HEK293 (cell line): ENCODE results near the gene CDCA4.

ENCODE experiments used
- KLF16 ChIP-seq: fragments of 450-650 bp; formaldehyde crosslinking; IDR thresholded peaks from 2 replicates; pipeline ENCODE4 v1.5.1; 2017; ENCODE audit warnings: missing biosample characterization, missing genetic modification characterization
- KLF8 ChIP-seq: fragments of 450-650 bp; formaldehyde crosslinking; IDR thresholded peaks from 2 replicates; pipeline ENCODE4 v1.5.1; 2016; ENCODE audit warnings: missing biosample characterization, missing genetic modification characterization
- REST ChIP-seq: fragments of 450-650 bp; formaldehyde crosslinking; IDR thresholded peaks from 2 replicates; pipeline ENCODE4 v1.5.1; 2016; ENCODE audit warnings: missing biosample characterization, missing genetic modification characterization
- SALL2 ChIP-seq: fragments of 450-650 bp; formaldehyde crosslinking; IDR thresholded peaks from 2 replicates; pipeline ENCODE4 v1.5.0; 2017; ENCODE audit warnings: missing biosample characterization, mild to moderate bottlenecking, missing genetic modification characterization, borderline replicate concordance
- SCRT1 ChIP-seq: fragments of 450-650 bp; formaldehyde crosslinking; IDR thresholded peaks from 2 replicates; pipeline ENCODE4 v1.5.1; 2016; ENCODE audit warnings: missing biosample characterization, missing genetic modification characterization, borderline replicate concordance
- SP3 ChIP-seq: fragments of 450-650 bp; formaldehyde crosslinking; IDR thresholded peaks from 2 replicates; pipeline ENCODE4 v1.5.1; 2016; ENCODE audit warnings: missing biosample characterization, missing genetic modification characterization
- ZBTB26 ChIP-seq: fragments of 450-650 bp; formaldehyde crosslinking; optimal IDR thresholded peaks from 2 replicates; pipeline ENCODE3; 2016; ENCODE audit warnings: missing biosample characterization, mild to moderate bottlenecking, missing genetic modification characterization
- ZBTB48 ChIP-seq: fragments of 450-650 bp; formaldehyde crosslinking; IDR thresholded peaks from 2 replicates; pipeline ENCODE4 v1.5.1; 2016; ENCODE audit warnings: missing biosample characterization, missing genetic modification characterization
- ZBTB8A ChIP-seq: fragments of 450-650 bp; formaldehyde crosslinking; IDR thresholded peaks from 2 replicates; pipeline ENCODE4 v1.5.1; 2016; ENCODE audit warnings: missing biosample characterization, missing genetic modification characterization
- ZEB2 ChIP-seq: fragments of 450-650 bp; formaldehyde crosslinking; IDR thresholded peaks from 2 replicates; pipeline ENCODE4 v1.5.1; 2016; ENCODE audit warnings: missing biosample characterization, missing genetic modification characterization
- ZFHX2 ChIP-seq: fragments of 450-650 bp; formaldehyde crosslinking; conservative IDR thresholded peaks from 2 replicates; pipeline ENCODE4 v1.5.1; 2016; ENCODE audit warnings: missing biosample characterization, missing genetic modification characterization
- ZFP3 ChIP-seq: fragments of 450-650 bp; formaldehyde crosslinking; IDR thresholded peaks from 2 replicates; pipeline ENCODE4 v1.5.1; 2016; ENCODE audit warnings: low read depth, missing biosample characterization, missing genetic modification characterization
- ZFP69B ChIP-seq: fragments of 450-650 bp; formaldehyde crosslinking; IDR thresholded peaks from 2 replicates; pipeline ENCODE4 v1.5.1; 2016; ENCODE audit warnings: missing biosample characterization, missing genetic modification characterization
- ZNF155 ChIP-seq: fragments of 450-650 bp; formaldehyde crosslinking; IDR thresholded peaks from 2 replicates; pipeline ENCODE4 v1.5.1; 2016; ENCODE audit warnings: missing biosample characterization, missing genetic modification characterization
- ZNF221 ChIP-seq: fragments of 450-650 bp; formaldehyde crosslinking; IDR thresholded peaks from 2 replicates; pipeline ENCODE4 v1.5.1; 2017; ENCODE audit warnings: missing biosample characterization, missing genetic modification characterization, borderline replicate concordance
- ZNF311 ChIP-seq: fragments of 450-650 bp; formaldehyde crosslinking; IDR thresholded peaks from 2 replicates; pipeline ENCODE4 v1.5.1; 2017; ENCODE audit warnings: missing biosample characterization, missing genetic modification characterization, borderline replicate concordance
- ZNF37A ChIP-seq: fragments of 450-650 bp; IDR thresholded peaks from 2 replicates; pipeline ENCODE4 v1.5.1; 2018; ENCODE audit warnings: missing biosample characterization, missing genetic modification characterization
- ZNF48 ChIP-seq: fragments of 450-650 bp; formaldehyde crosslinking; IDR thresholded peaks from 2 replicates; pipeline ENCODE4 v1.5.1; 2016; ENCODE audit warnings: missing biosample characterization, missing genetic modification characterization
- ZNF548 ChIP-seq: fragments of 450-650 bp; formaldehyde crosslinking; IDR thresholded peaks from 2 replicates; pipeline ENCODE4 v1.5.1; 2016; ENCODE audit warnings: missing biosample characterization, missing genetic modification characterization
- ZNF555 ChIP-seq: fragments of 450-650 bp; formaldehyde crosslinking; conservative IDR thresholded peaks from 2 replicates; pipeline ENCODE4 v1.5.1; 2017; ENCODE audit warnings: missing biosample characterization, mild to moderate bottlenecking, missing genetic modification characterization, inconsistent platforms
- ZNF621 ChIP-seq: fragments of 450-650 bp; formaldehyde crosslinking; IDR thresholded peaks from 2 replicates; pipeline ENCODE4 v1.5.1; 2017; ENCODE audit warnings: missing biosample characterization, missing genetic modification characterization
- ZNF692 ChIP-seq: fragments of 450-650 bp; formaldehyde crosslinking; IDR thresholded peaks from 2 replicates; pipeline ENCODE4 v1.5.1; 2016; ENCODE audit warnings: missing biosample characterization, missing genetic modification characterization
- TF ChIP-seq, protein P1 (sequence below): fragments of 450-650 bp; formaldehyde crosslinking; IDR thresholded peaks from 2 replicates; pipeline ENCODE4 v1.5.1; 2016; ENCODE audit warnings: missing biosample characterization, missing genetic modification characterization
- TF ChIP-seq, protein P2 (sequence below): fragments of 450-650 bp; formaldehyde crosslinking; IDR thresholded peaks from 2 replicates; pipeline ENCODE4 v1.5.1; 2017; ENCODE audit warnings: missing biosample characterization, missing genetic modification characterization
- TF ChIP-seq, protein P3 (sequence below): fragments of 450-650 bp; formaldehyde crosslinking; IDR thresholded peaks from 2 replicates; pipeline ENCODE4 v1.5.1; 2016; ENCODE audit warnings: missing biosample characterization, missing genetic modification characterization

Gene CDCA4

DNA sequence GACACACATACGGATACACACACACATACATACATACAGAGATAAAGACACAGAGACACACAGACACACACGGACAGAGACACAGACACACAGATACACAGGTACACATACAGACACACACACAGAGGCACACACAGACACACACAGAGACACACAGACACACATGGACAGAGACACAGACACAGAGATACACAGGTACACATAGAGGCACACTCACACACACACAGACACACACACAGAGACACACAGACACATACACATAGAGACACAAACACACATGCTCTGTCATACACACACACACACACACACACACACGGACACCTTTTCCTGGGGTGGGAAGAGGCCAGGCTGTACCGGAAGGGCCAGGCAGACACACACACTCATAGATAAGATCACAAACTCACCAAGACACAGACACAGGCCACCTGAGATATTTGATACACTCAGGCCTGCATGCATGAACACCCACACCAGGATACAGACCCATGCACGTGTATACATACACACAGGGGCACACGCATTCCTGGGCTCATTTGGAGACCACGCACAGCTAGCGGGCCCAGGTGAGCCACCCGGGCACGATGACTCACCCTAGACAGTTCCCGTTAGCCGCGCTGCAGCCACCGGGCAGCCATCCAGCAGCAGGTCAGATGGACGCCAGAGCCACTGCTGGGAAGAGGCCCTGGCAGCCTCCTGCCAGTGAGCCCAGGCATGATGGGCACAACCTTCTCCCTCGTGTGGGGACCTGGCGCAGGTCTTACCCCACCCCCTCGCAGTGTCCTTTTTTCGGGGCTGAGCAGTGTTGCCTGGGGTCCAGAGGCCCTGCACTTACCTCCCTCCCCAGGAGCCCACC, 40.9 kb downstream of the CDCA4 start (continued):
- TF ChIP-seq ZFP3 (tag by site-specific recombination) (no peak), SP3 (tag by site-specific recombination) (no peak), KLF16 (tag by site-specific recombination) (no peak), SCRT1 (tag by site-specific recombination) (no peak), ZFHX2 (tag by site-specific recombination) (peak; percentile 60), ZFP69B (tag by site-specific recombination) (peak; percentile 65), ZNF555 (tag by site-specific recombination) (no peak), ZNF311 (0 out of 2 replicates have a peak, but pooled peaks have one; percentile 25), ZNF548 (tag by site-specific recombination) (no peak), ZNF621 (tag by site-specific recombination) (no peak), ZNF48 (tag by site-specific recombination) (no peak), SALL2 (tag by site-specific recombination) (peak; percentile 67), ZBTB26 (tag by site-specific recombination) (peak; percentile 20), ZNF155 (tag by site-specific recombination) (no peak), ZNF692 (tag by site-specific recombination) (peak; percentile 74), ZNF37A (tag by site-specific recombination) (no peak), KLF8 (peak; percentile 70; the same call in 1 of the 2 replicates), ZBTB48 (tag by site-specific recombination) (peak; percentile 58; the same call in 1 of the 2 replicates), ZEB2 (tag by site-specific recombination) (0 out of 2 replicates have a peak, but pooled peaks have one; percentile 52), ZBTB8A (no peak), REST (no peak), ZNF221 (tag by site-specific recombination) (no peak)
- TF ChIP-seq, protein P1, sequence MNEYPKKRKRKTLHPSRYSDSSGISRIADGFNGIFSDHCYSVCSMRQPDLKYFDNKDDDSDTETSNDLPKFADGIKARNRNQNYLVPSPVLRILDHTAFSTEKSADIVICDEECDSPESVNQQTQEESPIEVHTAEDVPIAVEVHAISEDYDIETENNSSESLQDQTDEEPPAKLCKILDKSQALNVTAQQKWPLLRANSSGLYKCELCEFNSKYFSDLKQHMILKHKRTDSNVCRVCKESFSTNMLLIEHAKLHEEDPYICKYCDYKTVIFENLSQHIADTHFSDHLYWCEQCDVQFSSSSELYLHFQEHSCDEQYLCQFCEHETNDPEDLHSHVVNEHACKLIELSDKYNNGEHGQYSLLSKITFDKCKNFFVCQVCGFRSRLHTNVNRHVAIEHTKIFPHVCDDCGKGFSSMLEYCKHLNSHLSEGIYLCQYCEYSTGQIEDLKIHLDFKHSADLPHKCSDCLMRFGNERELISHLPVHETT (tag by site-specific recombination) = peak; percentile 58; the same call in 1 of the 2 replicates
- TF ChIP-seq, protein P2, sequence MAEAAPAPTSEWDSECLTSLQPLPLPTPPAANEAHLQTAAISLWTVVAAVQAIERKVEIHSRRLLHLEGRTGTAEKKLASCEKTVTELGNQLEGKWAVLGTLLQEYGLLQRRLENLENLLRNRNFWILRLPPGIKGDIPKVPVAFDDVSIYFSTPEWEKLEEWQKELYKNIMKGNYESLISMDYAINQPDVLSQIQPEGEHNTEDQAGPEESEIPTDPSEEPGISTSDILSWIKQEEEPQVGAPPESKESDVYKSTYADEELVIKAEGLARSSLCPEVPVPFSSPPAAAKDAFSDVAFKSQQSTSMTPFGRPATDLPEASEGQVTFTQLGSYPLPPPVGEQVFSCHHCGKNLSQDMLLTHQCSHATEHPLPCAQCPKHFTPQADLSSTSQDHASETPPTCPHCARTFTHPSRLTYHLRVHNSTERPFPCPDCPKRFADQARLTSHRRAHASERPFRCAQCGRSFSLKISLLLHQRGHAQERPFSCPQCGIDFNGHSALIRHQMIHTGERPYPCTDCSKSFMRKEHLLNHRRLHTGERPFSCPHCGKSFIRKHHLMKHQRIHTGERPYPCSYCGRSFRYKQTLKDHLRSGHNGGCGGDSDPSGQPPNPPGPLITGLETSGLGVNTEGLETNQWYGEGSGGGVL (tag by site-specific recombination) = peak; percentile 48; the same call in 1 of the 2 replicates
- TF ChIP-seq, protein P3, sequence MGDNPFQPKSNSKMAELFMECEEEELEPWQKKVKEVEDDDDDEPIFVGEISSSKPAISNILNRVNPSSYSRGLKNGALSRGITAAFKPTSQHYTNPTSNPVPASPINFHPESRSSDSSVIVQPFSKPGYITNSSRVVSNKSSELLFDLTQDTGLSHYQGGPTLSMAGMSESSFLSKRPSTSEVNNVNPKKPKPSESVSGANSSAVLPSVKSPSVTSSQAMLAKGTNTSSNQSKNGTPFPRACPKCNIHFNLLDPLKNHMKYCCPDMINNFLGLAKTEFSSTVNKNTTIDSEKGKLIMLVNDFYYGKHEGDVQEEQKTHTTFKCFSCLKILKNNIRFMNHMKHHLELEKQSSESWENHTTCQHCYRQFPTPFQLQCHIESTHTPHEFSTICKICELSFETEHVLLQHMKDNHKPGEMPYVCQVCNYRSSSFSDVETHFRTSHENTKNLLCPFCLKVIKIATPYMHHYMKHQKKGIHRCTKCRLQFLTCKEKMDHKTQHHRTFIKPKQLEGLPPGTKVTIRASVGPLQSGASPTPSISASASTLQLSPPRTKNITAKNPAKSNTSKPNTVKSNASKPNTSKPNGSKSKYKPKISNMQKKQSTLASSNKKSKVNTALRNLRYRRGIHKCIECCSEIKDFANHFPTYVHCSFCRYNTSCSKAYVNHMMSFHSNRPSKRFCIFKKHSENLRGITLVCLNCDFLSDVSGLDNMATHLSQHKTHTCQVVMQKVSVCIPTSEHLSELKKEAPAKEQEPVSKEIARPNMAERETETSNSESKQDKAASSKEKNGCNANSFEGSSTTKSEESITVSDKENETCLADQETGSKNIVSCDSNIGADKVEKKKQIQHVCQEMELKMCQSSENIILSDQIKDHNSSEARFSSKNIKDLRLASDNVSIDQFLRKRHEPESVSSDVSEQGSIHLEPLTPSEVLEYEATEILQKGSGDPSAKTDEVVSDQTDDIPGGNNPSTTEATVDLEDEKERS (tag by site-specific recombination) = no peak
